Left renal pelvis (tissue), 4 donors: Measurements from ENCODE around the gene WIPF2. TPM values are rescaled to one million over a fixed set of nuclear protein-coding genes. Genes with fewer than 3 reads are reported as not detected.

Source experiments
- DNase-seq, 4 donors: peaks; one replicate each; pipeline ENCODE4 v3.0.0-alpha.2; 2013; ENCODE audit warnings: low read depth in 4 of 4, low spot score in 3 of 4
- polyA plus RNA-seq, 4 donors: library from polyadenylated mRNA; unstranded; fragments of 120-200 nt; gene quantifications; one replicate each; pipeline ENCODE4 v1.2.1, GENCODE V29; 2013; ENCODE audit not compliant: insufficient read length in 4 of 4

The WIPF2 gene
- polyA plus RNA-seq, 4 donors, result 19.8 to 32.2 (median 29.9) TPM

DNA sequence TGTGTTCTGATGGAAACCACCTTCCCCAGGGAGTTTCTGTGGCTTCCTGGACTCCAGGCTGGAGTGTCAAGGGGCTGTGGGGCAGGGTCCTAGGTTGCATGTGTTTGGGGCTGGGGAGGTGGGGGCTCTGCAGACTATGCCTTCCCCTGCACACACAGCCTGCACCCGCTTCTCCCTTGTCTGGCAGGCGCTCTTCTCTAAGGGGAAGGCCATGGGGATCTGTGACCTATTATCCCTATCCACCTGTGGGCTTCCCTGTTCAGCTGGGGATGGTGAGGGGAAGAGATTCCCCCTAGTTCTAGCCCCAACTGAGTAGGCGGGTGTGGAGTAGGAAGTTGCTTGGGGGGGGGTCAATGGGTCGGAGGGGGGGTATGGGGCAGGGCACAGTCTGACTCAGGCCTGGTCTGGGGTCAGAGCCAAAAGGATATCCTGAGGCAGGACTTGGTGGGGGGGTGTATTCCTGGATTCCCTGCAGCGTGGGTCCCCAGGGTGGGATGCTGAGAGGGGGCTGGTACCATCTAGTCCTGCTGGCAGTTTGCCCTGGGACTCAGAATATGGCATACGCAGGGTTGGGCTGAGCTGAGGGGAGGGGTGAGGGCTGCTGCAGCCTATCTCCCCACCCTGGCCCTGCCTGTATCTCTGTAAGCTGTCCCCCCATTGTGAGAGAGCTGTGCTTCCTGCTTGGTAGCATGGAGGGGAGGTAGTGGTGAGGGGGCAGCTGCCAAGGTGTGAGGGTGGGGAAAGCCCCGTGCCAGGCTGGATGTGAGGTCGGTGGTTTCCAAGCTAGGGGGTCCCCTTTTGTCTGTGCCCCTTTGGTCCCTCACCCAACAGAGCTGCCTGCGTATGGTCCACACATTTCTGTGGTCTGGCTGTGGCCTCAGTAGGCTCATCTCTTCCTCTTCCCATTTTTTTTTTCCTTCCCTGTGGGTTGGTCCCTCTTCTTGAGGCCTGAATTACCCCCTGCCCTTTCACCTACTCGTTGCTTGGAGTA, 104.6 kb downstream of the WIPF2 start:
- DNase-seq, result no peak

DNA sequence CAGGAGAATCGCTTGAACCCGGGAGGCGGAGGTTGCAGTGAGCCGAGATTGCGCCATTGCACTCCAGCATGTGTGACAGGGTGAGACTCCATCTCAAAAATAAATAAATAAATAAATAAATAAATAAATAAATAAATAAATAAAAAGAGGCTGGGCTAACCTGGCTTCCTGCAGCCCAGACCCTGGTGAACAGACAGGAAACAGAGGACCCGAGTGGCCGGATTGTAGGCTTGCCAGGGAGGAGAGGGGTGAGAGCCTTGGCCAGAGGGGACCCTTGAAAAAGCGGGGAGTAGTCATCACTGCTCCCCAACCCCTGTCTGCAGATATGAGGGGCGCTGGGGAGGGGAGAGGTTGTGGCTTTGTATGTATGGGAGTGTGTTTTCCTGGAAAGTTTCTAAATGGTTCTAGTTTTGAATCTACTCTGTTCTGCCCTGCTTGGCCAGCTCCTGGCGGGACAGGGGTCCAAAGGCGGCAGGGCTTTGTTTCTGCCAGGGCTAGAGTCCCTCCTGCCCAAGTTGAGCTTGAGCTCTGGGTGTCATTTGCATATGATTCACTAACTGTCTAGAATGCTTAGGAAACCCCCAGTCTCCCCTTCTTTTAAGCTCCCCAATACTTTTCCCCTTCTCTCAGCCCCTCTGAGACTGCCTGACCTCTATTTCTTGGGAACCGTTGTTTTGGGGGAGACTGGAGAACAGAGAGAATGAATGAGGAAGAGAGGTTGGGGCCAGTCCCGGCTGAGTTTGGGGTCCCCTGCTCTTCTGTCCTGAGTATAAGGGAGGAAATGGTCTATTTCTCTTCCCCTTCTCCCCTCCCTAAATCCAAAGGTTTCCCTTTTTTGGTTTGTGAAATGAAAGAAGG, 106.3 kb downstream of the WIPF2 start:
- DNase-seq, result no peak

DNA sequence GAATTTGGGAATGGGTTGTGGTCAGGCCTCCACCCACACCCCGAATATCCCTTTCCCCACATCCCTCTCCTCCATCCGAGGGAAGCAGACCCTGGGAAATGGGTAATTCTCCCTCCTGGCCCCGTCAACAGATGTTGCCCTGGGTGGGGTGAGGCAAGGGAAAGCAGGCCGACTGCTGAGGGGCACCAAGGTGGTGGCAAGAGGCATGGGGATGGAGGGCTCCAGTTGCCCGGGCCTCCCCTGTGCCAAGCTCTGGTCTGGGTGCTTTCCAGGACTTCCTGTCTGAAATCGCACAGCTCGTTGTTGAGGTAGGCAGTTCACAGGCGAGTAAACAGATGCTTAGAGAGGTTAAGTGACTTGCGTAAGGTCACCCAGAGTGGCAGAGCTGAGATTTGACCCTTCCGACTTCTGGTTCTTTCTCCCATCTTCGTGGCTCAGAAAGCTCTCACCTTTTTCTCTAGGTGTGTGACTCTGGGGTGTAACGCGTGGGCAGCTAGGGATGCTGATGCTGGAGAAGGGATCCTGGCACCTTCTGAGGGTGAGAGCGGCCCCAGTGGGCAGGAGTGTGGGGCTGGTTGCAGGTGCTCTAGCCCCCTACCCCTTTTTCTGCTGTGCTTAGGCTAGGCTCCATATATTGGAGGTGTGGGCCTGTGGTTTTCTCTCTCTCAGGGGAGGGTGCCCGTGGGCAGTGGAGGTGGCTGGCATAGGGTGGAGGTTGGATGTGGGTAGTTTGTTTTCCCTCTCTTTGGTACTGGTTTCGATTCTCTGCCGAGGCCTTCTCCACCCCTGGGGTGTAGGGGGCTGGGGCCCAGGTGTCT, 107.1 kb downstream of the WIPF2 start:
- DNase-seq, result no peak

- DNase-seq, result no peak
Measured at GRCh38 chr17:40326832-40327199, 107.7 kb downstream of the WIPF2 start.

GRCh38 chr17:40327244-40327729, 108.2 kb downstream of the WIPF2 start:
- DNase-seq, result no peak

DNA sequence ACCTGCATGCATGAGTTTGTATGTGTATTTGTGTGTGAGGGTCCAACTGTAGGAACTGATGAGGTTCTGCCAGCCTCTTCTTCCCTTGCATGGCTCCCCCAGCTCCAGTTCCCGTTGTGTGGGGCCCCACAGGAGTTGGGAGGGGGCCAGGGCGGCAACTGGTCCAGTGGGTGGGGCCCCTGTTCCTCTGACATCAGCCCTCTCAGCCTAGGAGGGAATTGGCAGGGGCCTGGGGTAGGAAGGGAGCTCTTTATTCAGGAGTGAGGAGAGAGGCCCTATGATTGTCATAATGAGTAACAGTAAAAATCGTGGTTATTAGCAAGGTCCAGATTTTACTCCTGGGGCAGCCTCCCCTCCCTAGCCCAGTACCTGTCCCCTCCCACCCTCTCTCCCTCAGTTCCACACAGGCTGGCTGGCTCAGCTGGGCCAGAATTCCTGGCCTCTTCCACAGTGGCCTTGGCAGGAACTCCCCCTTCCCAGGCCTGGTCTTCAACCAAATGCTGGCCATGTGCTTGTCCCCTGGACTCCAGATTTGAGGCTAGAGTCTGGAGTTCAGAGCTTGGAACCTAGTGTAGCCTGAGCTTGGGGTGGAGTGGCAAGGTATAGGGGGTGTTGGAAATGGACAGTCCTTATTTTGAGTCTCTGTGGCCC, 108.8 kb downstream of the WIPF2 start:
- no peak for DNase-seq

GRCh38 chr17:40328386-40328766, 109.3 kb downstream of the WIPF2 start:
- no peak for DNase-seq

- no peak for DNase-seq
Measured at GRCh38 chr17:40329839-40330794, 111.0 kb downstream of the WIPF2 start.

GRCh38 chr17:40330850-40331470, 111.9 kb downstream of the WIPF2 start:
- DNase-seq, result no peak

DNA sequence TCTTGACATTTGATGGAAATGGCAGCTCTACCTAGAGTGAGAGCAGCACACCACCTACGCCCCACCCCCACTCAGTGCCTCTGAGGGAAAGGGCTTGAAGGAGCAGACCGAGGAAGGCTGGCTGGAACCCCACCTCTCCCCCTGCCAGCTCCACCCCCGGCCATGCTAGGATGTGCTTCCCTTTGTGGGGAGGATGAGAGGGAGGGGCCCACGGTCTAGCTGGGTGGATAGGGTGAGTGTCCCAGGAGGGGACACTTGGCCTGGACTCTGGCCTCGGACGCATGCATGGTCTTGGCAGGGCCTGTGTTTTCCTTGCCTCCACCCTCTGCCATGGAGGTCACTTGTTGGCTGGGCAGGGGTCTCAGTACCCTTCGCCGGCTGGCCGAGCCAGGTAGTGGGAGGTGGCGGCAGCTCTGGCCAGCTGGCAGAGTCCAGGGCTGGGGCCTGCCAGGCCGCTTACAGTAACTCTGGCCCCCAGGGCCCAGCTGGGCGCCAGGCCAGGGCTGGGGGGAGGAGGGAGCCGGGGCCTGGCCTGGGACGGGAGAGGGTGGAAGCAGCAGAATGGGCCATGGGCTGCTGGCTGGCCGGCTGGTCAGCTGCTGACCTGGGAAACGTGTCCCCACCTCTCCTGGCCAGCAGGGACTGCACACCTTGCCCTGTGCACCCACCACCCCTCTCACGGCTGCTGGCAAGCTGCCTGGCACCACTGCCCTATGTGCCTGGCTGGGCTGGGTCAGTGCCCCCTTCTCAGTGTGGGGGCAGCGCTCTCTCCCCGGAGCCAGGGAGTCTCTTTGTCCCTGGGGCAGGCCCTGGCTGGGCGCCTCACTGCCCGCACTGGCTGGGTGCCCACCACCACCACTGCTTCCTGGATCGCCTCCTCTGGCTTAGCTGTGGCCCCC, 112.9 kb downstream of the WIPF2 start:
- DNase-seq, result no peak

Other genes with a start within 250 kb of the WIPF2 start
- gene PSMD3, start 238.5 kb upstream of the WIPF2 start, polyA plus RNA-seq, result 100 to 1,000 TPM in 2 of 4 donors, 10 to 100 TPM in 2; 87.3 to 122 (median 107) TPM
- under 1 TPM in 1 of 4 donors, not detected in 3; 0.23 TPM for gene CSF3, start 203.9 kb upstream of the WIPF2 start, polyA plus RNA-seq
- gene MED24, start 164.9 kb upstream of the WIPF2 start, polyA plus RNA-seq, result 100 to 1,000 TPM in 2 of 4 donors, 10 to 100 TPM in 2; 83.4 to 132 (median 104) TPM
- gene THRA, start 156.3 kb upstream of the WIPF2 start, polyA plus RNA-seq, result 10 to 100 TPM; 47.8 to 83.6 (median 52.8) TPM
- gene NR1D1, start 118.7 kb upstream of the WIPF2 start, polyA plus RNA-seq, result 1 to 10 TPM; 3.1 to 5.5 (median 4.2) TPM
- gene MSL1, start 97.3 kb upstream of the WIPF2 start, polyA plus RNA-seq, result 100 to 1,000 TPM; 166 to 177 (median 173) TPM
- gene CASC3, start 78.8 kb upstream of the WIPF2 start, polyA plus RNA-seq, result 100 to 1,000 TPM in 2 of 4 donors, 10 to 100 TPM in 2; 85.9 to 115 (median 102) TPM
- gene RAPGEFL1, start 41.8 kb upstream of the WIPF2 start, polyA plus RNA-seq, result 10 to 100 TPM in 2 of 4 donors, 1 to 10 TPM in 2; 6.1 to 14.4 (median 10.0) TPM
- gene CDC6, start 68.6 kb downstream of the WIPF2 start, polyA plus RNA-seq, result 10 to 100 TPM; 15.3 to 26.8 (median 22.4) TPM
- gene RARA, start 89.9 kb downstream of the WIPF2 start, polyA plus RNA-seq, result 10 to 100 TPM; 35.2 to 60.5 (median 38.6) TPM
- gene GJD3, start 145.4 kb downstream of the WIPF2 start, polyA plus RNA-seq, result not detected
- 100 to 1,000 TPM; 162 to 190 (median 179) TPM for gene TOP2A, start 198.6 kb downstream of the WIPF2 start, polyA plus RNA-seq
- gene IGFBP4, start 224.1 kb downstream of the WIPF2 start, polyA plus RNA-seq, result 100 to 1,000 TPM; 297 to 669 (median 378) TPM